GM19395 (cell line): ENCODE measurements around the gene BABAM1.

Source experiments
- ATAC-seq: cut with Tn5 transposase; IDR thresholded peaks from one replicate; pipeline ENCODE4 v1.9.1; 2021; ENCODE audit warnings: mild to moderate bottlenecking, moderate library complexity; ENCODE audit not compliant: unreplicated experiment

BABAM1 gene

GRCh38 chr19:17266975-17267788, at the start of gene BABAM1:
Gene BABAM1 (plus strand): TSS chr19:17267443. CDS start chr19:17268807, 1,364 bp downstream.
- ATAC-seq = peak; percentile 92

- no peak for ATAC-seq
Measured at GRCh38 chr19:17219286-17219685, 48.0 kb upstream of the BABAM1 start.

- no peak for ATAC-seq
Measured at GRCh38 chr19:17220207-17220758, 47.0 kb upstream of the BABAM1 start.

GRCh38 chr19:17225053-17225452, 42.2 kb upstream of the BABAM1 start:
- no peak for ATAC-seq

GRCh38 chr19:17226002-17226933, 41.0 kb upstream of the BABAM1 start, which contains the start of gene OCEL1:
Gene OCEL1 (plus strand): TSS chr19:17226226. CDS start chr19:17226248, 22 bp downstream.
- peak; percentile 89 for ATAC-seq

- no peak for ATAC-seq
Measured at GRCh38 chr19:17227798-17228367, 39.4 kb upstream of the BABAM1 start.

GRCh38 chr19:17229890-17230289, 37.4 kb upstream of the BABAM1 start:
- no peak for ATAC-seq

GRCh38 chr19:17232258-17232657, 35.0 kb upstream of the BABAM1 start:
- no peak for ATAC-seq

GRCh38 chr19:17234911-17235299, 32.3 kb upstream of the BABAM1 start:
- ATAC-seq = peak; percentile 39

- ATAC-seq = peak; percentile 58
Measured at GRCh38 chr19:17235300-17235970, 31.8 kb upstream of the BABAM1 start.

GRCh38 chr19:17235971-17236777, 31.1 kb upstream of the BABAM1 start:
- no peak for ATAC-seq

- no peak for ATAC-seq
Measured at GRCh38 chr19:17236811-17237543, 30.3 kb upstream of the BABAM1 start.

GRCh38 chr19:17237747-17238706, 29.2 kb upstream of the BABAM1 start:
- ATAC-seq = no peak

GRCh38 chr19:17240062-17240752, 27.0 kb upstream of the BABAM1 start:
- ATAC-seq = no peak

GRCh38 chr19:17240826-17241399, 26.3 kb upstream of the BABAM1 start:
- no peak for ATAC-seq

- ATAC-seq = no peak
Measured at GRCh38 chr19:17242431-17243208, 24.6 kb upstream of the BABAM1 start.
